Stimulated activated CD4-positive, alpha-beta T cell treated with anti-CD3 and anti-CD28 coated beads, Interleukin-1b, Interleukin-23, amount 100 ng/mL, for 1 hour (primary cell): Measurements from ENCODE around the gene ZFP36L2.

Source experiments
- DNase-seq, 2 donors: peaks; one replicate each; pipeline ENCODE4 v3.0.0-alpha.2; 2020; ENCODE audit warnings: low read depth in 2 of 2

Gene ZFP36L2

GRCh38 chr2:43186321-43186678, 40.1 kb downstream of the ZFP36L2 start:
- DNase-seq: no peak

GRCh38 chr2:43185146-43185545, 41.3 kb downstream of the ZFP36L2 start:
- no peak for DNase-seq

GRCh38 chr2:43184339-43184895, 42.0 kb downstream of the ZFP36L2 start:
- no peak for DNase-seq

GRCh38 chr2:43183743-43184142, 42.7 kb downstream of the ZFP36L2 start:
- DNase-seq: no peak

GRCh38 chr2:43180897-43181296, 45.5 kb downstream of the ZFP36L2 start:
- DNase-seq: no peak

GRCh38 chr2:43179942-43180341, 46.5 kb downstream of the ZFP36L2 start:
- no peak for DNase-seq

GRCh38 chr2:43178602-43179542, 47.5 kb downstream of the ZFP36L2 start:
- DNase-seq: no peak

- no peak for DNase-seq
Observed at GRCh38 chr2:43178055-43178598, 48.3 kb downstream of the ZFP36L2 start.

- DNase-seq: no peak
Observed at GRCh38 chr2:43176449-43176848, 50.0 kb downstream of the ZFP36L2 start.

- no peak for DNase-seq
Observed at GRCh38 chr2:43175876-43176275, 50.5 kb downstream of the ZFP36L2 start.

GRCh38 chr2:43175020-43175441, 51.4 kb downstream of the ZFP36L2 start:
- DNase-seq: no peak

- peak; percentile 34 to 37 for DNase-seq
Observed at GRCh38 chr2:43174368-43174916, 52.0 kb downstream of the ZFP36L2 start.
